ENCODE measurements around the gene SUPT3H. TPM values are rescaled to one million over a fixed set of nuclear protein-coding genes. Genes with fewer than 3 reads are reported as not detected.
"Not testable (repeated sequence)": the region's sequence is repeated elsewhere in the genome, so short reads cannot be mapped to it uniquely, and the experiment has no call there.

Gene SUPT3H
- total RNA-seq, 1 donor from 2014 or later, result 9.5 TPM

DNA sequence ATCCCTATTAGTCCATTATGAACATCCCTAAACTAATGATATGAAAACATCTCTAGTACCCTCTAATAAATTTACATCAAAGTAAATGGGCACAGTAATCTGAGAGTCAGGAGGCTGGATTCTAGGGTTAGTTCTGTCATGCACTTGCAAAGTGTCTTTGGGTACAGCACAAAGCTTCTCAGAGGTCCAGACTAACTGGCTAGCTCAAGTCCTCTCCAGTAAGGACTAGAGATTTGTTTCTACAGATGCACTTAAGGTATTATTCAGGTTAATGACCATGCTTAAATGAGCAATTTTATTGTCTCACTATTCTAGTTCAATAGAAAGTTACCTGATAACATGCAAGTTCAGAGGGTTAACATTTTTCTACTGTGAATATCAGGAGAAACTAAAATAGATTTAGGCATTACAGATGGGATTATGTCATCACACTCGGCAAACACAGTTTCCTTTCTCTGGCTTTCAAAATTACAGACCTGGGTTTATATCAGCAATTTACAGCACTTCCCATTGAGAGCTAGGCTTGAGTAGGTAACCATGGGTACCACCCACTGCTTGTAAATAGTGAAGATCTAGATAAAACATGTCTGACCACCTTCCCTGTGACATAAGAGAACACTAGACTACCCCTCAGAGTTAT is 452.5 kb downstream of the SUPT3H start:
- intact Hi-C loops (cut with micrococcal nuclease), result loop anchor here (1.0 kb wide), 1 partner anchor 8 kb away; no protein-coding TSS in a partner anchor

- intact Hi-C loops (cut with micrococcal nuclease), result loop anchor here (2.0 kb wide), 1 partner anchor 77 kb away; no protein-coding TSS in a partner anchor
Measured at GRCh38 chr6:44923444-44923843, 454.3 kb downstream of the SUPT3H start.

DNA sequence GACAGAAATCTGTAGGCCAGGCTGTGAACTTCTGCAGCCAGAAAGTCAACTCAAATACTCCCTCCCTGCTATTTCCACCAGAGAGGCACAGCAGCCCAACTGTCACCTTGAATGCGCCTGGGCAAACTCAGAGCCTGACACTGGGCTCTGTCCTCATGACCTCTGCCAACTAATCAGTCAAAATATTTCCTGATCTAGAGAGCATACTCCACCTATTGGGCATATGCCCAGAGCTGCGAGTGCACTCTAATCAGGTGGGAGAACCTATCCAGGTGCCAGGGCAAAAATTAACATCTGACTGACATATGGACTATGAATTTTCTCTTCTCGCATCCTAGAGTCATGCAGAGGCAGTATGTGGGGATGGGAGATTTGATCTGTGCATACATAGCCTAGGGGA is 455.9 kb downstream of the SUPT3H start:
- intact Hi-C loops (cut with micrococcal nuclease), result loop anchor here (2.0 kb wide), 1 partner anchor 79 kb away; no protein-coding TSS in a partner anchor

DNA sequence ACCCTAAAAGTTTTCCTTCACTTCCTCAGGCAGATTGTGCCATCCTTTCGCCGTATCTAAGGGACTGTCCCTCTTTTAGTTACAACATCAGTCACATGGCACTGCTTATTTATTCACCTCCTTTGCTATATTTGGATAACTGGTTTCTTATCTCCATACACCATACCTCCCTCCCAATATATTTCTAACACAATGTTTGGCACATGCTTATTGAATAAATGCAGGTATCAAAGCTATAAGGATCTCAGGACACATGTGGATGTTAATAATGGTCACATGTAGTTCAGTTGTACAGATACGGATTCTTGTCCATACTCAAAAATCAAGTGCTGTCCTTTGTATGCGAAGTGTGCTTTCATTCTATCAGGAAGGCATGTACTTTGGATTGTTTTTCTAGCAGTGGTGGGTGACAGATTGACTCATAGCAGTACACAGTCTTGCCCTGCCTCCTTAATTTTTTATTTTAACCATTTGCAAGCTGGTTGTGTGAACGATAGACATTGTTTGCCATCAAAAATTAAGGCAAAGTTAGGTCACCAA is 456.7 kb downstream of the SUPT3H start:
- intact Hi-C loops (cut with micrococcal nuclease), result no loop called here

DNA sequence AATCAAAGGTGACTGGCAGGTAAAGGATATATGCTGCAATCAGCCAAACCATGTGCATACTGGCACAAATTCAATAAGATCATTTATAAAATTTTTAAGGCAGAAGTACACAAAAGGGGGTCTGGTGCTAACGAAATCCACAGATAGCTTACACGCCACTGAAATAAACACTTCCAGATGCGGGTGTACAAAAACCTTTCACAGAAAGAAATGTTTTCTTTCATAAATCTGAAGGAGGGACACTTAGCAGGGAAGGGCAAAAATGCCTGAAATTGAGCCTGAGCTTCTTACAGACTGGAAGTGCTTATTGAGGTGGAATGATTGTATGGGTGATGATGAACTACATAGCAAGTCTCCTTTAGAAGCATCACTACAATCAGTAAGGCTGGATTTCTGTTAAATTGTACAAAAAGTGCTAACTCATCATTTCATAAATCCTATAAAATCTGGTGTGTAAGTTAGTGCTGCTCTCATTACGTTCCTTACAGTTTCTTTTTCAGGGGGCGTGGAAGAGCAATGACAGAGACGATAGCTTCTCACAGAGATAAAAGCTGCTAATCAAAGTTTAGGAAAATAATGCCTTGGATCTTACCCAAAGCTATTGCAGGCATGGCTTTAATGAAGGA is 458.9 kb downstream of the SUPT3H start:
- intact Hi-C loops (cut with micrococcal nuclease), result no loop called here

DNA sequence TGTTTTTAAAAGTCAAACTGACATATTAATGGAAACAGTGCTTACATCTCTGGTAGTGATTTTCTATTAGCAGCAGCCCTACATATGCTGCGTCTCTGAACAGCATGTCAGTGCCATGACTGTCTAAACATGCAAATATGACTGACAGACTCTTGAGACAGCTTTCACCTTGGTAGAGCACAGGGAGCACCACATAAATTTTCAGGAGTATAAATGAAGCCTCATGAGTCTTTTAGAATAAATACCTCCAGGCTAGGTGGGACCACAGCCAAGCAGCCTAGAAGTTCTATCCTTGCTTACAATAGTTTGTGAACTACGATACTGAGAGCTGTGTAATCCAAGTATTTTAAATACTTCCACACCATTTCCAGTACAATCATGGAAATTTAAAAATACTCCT is 460.3 kb downstream of the SUPT3H start:
- intact Hi-C loops (cut with micrococcal nuclease), result no loop called here

DNA sequence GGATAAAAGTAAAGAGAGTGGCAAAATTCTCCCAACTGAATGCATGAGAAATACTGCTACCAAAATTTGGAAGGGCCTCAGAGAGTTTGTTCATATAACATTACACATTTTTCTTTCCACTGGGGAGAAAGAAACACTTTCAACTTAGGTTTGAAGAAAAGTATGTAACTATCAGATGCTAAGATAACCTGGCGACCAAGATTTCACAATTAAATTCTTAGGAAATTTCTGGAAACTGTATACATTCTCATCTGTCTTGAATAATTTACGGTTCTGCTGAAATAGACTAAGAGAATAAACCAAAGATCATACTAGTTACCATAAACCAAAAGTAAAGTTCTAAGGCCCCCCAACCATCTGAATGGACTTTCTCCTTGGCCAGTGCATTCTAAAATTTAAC is 462.6 kb downstream of the SUPT3H start:
- intact Hi-C loops (cut with micrococcal nuclease), result no loop called here

GRCh38 chr6:44914141-44914540 is 463.6 kb downstream of the SUPT3H start:
- intact Hi-C loops (cut with micrococcal nuclease), result no loop called here

DNA sequence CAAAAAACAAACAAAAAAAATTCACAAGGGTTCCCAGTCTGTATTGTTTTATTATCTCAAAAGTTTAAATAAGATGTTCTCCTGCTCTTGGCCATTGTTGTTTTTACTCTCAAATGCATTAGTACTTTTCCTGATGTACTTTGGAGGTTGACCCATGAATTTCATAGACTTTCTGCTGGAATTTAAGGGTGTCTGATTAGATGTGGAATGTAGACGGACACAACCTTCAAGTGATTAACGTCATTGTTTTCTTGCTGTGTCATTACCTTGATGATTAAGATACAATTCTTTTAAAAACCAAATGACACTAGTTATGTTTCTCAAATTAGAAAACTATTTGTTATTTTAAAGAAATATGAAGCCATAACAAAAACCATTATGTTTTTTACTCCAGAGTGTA is 471.0 kb downstream of the SUPT3H start:
- intact Hi-C loops (cut with micrococcal nuclease), result no loop called here

DNA sequence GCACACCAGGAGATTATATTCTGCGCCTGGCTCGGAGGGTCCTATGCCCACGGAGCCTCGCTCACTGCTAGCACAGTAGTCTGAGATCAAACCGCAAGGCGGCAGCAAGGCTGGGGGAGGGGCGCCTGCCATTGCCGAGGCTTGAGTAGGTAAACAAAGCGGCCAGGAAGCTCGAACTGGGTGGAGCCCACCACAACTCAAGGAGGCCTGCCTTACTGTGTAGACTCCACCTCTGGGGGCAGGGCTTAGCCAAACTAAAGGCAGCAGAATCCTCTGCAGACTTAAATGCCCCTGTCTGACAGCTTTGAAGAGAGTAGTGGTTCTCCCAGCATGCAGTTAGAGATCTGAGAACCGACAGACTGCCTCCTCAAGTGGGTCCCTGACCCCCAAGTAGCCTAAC is 477.4 kb downstream of the SUPT3H start:
- intact Hi-C loops (cut with micrococcal nuclease), result not testable (repeated sequence)

GRCh38 chr6:44898296-44898930 is 479.3 kb downstream of the SUPT3H start:
- intact Hi-C loops (cut with micrococcal nuclease), result no loop called here

GRCh38 chr6:44897316-44897715 is 480.4 kb downstream of the SUPT3H start:
- intact Hi-C loops (cut with micrococcal nuclease), result no loop called here

GRCh38 chr6:44896701-44897100 is 481.0 kb downstream of the SUPT3H start:
- intact Hi-C loops (cut with micrococcal nuclease), result no loop called here

GRCh38 chr6:44892579-44892978 is 485.2 kb downstream of the SUPT3H start:
- intact Hi-C loops (cut with micrococcal nuclease), result no loop called here

DNA sequence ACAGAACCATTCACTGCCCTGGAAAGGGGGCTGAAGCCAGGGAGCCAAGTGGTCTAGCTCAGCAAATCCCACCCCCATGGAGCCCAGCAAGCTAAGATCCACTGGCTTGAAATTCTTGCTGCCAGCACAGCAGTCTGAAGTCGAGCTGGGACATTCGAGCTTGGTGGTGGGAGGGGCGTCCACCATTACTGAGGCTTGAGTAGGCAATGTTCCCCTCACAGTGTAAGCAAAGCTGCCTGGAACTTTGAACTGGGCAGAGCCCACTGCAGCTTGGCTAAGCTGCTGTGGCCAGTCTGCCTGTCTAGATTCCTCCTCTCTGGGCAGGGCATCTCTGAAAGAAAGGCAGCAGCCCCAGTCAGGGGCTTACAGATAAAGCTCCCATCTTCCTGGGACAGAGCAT is 498.7 kb downstream of the SUPT3H start:
- intact Hi-C loops (cut with micrococcal nuclease), result not testable (repeated sequence)

GRCh38 chr6:44876638-44877037 is 501.1 kb downstream of the SUPT3H start:
- intact Hi-C loops (cut with micrococcal nuclease), result not testable (repeated sequence)

DNA sequence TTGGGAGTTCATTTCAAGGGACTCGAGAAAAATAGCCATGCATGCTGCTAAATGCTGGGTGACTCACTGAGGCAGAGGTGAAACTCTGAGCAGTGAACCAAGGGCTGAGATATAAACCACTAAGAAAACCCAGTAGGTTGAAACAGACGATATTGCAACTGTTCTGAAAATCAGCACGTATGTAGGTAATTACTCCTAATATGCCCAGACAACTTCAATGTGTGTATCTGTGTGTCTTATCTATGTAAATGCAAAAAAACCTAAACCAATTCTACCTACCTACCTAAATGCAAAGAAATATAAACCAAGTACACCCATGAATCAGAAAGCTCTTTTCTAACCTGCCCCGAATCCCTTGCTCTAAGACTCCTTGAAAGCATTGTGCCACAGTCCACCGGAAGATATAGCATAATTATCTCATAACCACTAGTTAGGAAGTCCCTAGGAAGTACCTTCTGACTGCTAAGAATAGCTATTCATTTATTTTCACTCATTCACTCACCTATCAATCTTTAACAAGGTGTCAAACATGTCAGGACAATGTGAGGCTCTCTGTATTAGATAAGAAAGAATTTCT is 508.3 kb downstream of the SUPT3H start:
- intact Hi-C loops (cut with micrococcal nuclease), result no loop called here

DNA sequence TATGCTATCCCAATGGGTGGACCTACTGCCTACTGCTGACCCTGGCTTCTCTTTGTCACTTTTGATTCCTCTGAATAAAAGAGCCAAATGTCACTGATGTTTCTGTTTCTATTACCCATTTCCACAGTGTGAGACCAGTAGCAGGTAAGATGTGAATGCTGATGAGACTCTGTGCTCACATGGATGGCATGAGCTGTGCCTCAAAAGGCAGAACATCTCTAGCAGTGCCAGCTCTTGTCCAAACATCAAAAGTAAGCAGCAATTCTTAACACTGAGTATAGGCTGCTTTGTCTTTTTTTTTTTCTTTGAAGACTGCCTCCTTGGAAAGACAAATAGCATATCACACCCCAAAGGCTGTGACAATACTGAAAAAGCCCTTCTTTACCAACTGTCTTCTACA is 508.8 kb downstream of the SUPT3H start:
- intact Hi-C loops (cut with micrococcal nuclease), result no loop called here

DNA sequence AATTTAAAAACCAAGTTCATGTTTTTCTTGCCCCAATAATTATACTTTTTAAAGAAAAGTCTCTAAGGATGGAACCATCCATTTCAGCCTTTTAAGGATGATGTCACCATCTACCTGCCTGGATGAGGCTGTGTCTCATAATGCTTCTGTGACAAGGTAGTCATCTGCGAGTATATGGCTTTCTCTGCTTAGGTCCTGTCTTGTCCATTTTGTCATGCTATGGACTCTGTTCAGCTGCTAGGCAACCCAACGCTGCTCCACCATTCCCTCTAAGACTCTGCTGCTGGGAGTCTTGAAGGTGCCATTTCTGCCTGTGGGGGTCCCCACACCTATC is 509.4 kb downstream of the SUPT3H start:
- intact Hi-C loops (cut with micrococcal nuclease), result no loop called here

- intact Hi-C loops (cut with micrococcal nuclease), result no loop called here
Measured at GRCh38 chr6:44867571-44868334, 510.0 kb downstream of the SUPT3H start.

DNA sequence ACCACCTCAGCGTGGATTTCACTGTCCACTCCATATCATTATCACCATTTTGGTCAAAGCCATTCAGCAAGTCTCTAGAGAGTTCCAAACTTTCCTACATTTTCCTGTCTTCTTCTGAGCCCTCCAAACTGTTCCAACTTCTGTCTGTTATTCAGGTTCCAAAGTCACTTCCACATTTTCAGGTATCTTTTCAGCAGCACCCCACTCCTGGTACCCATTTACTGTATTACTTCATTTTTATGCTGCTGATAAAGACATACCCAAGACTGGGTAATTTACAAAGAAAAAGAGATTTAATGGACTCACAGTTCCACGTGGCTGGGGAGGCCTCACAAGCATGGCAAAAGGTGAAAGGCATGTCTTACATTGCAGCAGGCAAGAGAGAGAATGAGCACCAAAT is 512.5 kb downstream of the SUPT3H start:
- intact Hi-C loops (cut with micrococcal nuclease), result not testable (repeated sequence)
